ENCODE measurements around the gene SMIM35.

SMIM35 gene

DNA sequence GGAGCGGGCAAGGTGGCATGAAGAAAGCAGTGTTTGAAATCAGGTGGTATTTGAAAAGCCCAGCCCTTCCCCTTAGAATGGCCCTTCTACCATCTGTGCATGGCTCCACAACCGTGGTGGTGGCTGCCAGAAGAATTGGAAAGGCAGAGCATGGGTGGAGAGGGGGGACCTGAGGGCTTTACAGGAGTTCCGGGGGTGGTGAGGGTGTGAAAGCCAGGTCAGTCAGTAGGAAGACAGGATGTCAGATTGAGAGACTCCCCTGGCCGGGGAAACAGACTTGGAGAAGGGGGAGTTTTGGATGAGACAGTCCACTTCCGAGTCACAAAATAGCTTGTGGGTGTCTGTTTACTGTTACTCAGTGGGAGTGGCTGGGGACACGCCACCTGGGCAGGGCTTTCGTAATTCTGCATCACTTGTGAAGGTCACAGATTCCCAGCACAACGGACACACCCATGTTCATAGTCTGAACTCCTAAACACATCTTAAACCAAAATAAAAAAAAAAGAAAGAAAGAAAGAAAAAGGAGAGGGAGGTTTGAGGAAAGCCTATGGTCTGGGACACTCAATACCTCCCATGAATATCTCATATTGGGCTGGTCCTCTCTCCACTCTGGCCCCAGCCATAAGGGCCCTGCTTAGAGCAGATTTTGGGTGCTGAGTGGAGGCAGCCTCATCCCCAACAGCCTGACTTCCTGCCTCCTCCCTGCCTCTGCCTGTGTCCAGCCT is 24.4 kb upstream of the SMIM35 start:
- FAIRE-seq (no peak), DNase-seq (ENCODE audit: extremely low spot score, insufficient read length, low read depth) (no peak)

DNA sequence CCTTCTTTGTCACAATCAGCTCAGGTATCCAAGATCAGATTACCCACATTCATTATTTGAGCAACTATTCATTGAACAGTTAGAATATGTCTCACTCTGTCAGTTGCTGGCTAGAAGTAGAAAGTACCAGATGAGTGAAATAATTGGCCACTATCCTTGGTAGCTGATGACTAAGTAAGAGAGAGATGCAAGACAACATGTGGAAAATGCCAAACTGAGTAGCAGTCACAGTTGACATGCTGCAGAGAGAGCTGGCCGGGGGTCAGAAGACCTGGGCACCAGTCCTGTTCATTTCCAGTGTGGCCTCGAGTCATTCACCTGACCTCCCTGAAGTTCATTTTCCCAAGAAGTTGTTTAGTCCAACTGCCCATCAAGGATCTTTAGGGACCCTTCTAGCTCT is 22.5 kb upstream of the SMIM35 start:
- FAIRE-seq (no peak), DNase-seq (ENCODE audit: extremely low spot score, insufficient read length, low read depth) (no peak)

DNA sequence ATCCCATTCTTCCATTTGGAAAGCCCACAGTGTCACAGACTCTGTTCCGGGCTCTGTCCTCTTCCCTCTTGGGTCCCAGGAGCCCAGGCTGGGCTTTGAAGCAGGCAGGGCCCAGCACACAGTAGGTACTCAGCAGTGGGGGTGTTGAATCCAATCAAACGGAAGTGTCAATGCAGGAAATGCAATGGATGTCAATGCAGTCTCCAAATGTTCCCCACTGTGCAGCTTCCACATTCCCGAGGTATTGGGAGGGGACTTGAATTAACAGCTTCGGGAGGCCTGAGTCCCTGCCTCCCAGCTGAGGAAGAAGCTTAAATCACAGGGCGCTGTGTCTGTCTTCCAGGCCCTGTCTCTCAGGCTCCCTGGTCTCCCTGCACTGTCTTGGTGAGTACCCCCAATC is 21.8 kb upstream of the SMIM35 start:
- DNase-seq (ENCODE audit: extremely low spot score, insufficient read length, low read depth), result no peak
- FAIRE-seq, result no peak

DNA sequence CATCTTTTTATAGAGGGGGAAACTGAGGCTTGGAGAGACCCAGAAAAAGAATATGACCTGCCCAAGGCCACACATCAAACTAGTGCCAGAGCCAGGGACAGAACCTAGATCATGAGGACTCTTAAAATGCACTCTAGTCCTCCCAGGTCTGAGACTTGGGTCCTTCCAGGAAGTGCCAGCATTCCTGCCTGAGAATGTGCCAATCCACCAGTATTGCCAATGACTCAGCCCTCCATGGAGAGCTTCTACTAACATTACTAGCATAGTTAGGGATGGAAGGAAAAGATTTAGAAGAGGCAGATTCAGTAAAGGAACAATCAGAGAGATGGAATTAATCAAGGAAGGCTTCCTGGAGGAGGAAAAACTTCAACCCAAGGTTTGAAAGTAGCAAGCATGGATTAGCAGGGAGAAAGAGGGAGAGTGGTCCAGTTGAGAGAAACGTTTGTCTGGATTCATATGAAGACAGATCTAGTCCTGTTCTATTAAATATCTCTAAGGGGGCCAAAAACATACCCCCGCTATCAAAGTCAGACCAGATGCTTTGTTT is 20.1 kb upstream of the SMIM35 start:
- DNase-seq (ENCODE audit: extremely low spot score, insufficient read length, low read depth), result no peak

DNA sequence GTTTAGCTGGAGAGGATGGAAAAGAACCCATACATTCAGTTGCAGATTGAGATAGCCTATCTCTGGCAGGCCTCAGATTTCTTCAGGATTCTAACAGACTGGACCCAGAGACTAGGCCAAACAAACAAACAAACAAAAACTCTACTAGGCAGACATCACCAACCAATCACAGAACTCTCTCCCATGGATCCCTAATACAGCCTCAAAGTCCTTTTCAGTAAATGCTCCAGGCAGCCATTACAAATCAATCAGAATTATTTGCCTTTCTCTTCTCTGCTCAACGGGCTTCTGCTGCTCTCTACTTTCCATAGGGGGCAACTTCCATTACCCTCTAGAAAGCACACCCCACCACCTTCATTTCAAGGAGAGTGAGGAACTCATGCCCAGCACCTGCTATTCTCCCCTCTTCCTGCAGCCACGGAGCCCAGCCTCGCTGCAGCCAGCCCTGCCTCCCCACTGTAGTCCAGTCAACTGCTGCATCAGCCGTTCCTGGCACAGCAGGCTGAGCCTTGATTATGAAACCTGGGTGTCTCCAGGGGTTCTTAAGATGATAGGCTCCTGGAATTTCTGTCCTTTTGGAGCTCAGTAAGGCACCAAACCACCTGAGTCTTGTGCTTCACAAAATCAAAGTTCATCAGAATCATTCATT is 19.0 kb upstream of the SMIM35 start:
- no peak for DNase-seq (ENCODE audit: extremely low spot score, insufficient read length, low read depth)
- FAIRE-seq, result no peak

More for the DNA sequence above, 20.1 kb upstream of the SMIM35 start:
- no peak for FAIRE-seq

DNA sequence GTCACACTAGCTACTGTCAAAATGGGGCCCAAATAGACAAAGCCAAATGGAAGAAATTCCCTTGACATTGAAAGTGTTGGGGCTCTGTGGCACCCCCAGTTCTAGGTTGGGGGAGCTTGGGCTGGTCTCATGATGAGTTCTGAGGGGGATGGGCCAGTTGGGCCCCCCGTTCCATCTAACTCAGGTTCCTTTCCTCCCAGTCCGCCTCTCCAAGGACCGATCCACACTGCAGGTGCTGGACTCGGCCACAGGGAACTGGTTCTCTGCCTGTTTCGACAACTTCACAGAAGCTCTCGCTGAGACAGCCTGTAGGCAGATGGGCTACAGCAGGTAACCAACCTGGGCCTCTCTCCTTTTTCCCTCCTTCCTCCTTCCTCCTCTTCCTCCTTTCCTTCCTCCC is 17.7 kb upstream of the SMIM35 start:
- FAIRE-seq (no peak), DNase-seq (ENCODE audit: extremely low spot score, insufficient read length, low read depth) (no peak)

DNA sequence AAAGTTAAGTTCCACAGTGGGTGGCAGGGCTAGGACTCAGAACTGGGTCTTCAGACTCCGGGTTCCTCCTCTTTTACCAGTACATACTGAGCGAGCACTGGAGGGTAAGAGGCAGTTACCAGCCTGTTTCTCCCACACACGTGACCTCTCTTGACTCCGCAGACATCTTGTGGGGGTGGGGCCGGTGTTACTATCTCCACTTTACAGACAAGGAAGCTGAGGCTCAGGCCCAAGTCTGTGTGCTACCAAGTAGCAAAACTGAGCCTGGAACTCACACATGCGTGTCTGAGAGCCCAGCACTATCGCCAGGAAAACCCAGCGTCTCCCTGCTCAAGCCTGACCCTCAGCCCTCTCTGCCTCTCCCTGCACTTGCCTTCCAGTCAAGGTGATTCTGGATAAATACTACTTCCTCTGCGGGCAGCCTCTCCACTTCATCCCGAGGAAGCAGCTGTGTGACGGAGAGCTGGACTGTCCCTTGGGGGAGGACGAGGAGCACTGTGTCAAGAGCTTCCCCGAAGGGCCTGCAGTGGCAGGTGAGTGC is 16.0 kb upstream of the SMIM35 start:
- no peak for FAIRE-seq
- no peak for DNase-seq (ENCODE audit: extremely low spot score, insufficient read length, low read depth)

DNA sequence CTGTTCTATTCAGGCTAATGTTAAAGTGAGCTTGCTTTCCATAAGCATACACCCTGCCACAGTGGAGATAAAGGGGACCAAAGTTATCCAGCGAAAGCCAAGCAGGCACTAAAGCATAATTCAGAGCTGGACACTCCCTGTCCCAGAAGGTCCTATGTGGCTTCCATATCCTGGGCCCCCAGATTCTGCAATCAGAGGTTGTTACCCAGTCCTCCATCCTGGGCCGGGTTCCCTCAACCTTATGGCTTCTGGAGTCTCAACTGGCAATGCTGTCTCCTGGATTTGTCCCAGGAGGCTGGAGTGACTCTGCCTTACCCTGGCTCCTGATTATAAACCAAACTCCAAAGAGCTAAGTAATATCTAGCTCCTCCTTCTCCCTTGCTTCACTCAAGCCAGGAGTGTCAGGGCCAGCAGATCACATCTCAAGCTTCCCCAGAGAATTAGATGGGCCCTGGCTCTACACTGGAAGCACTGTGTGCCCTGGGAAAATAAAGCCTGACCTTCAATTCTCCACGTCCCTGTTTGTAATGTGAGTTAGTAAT is 14.0 kb upstream of the SMIM35 start:
- DNase-seq (ENCODE audit: extremely low spot score, insufficient read length, low read depth), result no peak
- no peak for FAIRE-seq

DNA sequence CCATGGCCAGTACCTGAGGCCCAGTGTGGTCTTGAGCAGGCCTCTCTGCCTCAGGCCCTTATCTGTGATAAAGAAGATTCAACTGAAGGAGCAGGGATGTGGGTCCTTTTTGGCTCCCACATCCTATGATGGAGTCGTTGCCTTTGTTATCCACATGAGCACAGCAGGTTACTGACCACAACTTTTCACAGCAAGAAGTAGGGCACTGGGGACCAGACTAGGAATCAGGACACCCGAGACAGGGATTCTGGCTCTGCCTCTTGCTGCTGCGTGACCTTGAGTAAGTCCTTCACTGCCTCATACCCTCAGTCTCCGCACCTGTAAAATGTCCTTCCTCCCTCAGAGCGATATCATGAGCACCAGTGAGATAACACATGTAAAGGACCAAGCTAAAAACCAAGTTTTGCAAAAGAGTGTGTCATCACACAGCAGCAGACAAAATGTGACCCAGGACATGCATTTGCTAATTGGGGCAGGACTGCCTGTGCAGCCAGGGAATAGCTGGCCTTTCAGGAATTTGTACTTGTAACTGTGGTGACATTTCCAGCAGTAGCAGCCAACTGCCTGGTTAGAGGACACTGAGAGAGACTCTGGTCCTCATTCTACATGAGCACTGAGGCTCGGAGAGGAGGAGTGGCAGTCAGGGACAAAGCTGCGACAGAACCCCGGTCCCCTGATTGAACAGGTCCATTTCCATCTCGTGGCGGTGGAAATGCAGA is 13.2 kb upstream of the SMIM35 start:
- no peak for FAIRE-seq
- no peak for DNase-seq (ENCODE audit: extremely low spot score, insufficient read length, low read depth)

DNA sequence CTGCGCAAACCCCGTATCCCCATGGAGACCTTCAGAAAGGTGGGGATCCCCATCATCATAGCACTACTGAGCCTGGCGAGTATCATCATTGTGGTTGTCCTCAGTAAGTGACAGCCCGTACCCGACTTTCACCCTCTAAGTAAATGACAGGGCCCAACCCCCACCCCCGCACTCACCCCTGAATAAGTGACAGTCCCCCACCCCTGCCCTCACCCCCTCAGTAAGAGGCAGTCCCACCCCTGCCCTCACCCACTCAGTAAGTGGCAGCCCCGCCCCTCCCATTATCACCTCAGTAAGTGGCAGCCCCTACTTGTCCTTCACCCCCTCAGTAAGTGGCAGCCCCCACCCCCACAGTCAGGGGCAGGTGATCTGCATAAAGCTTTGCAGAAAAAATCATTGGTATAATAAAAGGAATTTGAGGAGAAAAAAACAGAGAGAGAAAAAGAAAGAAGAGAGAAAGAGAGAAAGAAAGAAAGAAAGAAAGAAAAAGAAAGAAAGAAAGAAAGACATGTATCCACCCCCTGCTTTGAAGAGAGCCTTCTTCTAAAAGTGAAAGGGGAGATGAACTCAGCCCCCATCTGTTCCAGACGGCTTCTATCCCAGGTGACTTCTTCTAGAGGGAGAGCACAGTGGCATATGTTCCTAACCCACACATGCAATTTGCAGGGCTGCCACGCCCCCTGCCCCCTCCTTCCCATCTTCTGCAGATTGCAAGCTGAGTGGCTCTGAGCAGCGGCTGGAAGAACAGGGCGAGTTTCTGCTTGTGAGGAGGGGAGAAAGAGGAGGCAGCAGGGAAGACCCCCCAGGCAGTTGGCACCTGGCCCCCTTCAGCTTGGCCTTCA is 12.5 kb upstream of the SMIM35 start:
- FAIRE-seq (no peak), DNase-seq (ENCODE audit: extremely low spot score, insufficient read length, low read depth) (no peak)

DNA sequence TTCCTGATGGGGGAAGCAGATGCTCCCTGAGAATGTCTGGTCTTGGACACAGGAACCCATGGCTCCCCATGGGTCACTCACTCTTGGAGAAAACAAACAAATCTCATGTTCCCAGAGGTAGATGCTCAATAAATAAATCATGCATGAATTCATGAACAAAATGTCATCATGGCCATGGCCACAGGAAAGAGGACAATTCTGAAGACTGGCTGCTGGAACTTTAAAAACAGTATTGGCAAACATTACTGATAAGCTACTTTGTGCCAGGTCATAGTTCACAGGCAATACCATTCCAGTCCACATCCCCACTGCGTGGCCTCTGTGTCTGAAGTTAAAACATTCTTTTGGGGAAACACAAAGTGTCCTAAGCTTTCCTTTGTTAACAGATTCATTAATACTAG is 9.2 kb upstream of the SMIM35 start:
- no peak for DNase-seq (ENCODE audit: extremely low spot score, insufficient read length, low read depth)
- no peak for FAIRE-seq

DNA sequence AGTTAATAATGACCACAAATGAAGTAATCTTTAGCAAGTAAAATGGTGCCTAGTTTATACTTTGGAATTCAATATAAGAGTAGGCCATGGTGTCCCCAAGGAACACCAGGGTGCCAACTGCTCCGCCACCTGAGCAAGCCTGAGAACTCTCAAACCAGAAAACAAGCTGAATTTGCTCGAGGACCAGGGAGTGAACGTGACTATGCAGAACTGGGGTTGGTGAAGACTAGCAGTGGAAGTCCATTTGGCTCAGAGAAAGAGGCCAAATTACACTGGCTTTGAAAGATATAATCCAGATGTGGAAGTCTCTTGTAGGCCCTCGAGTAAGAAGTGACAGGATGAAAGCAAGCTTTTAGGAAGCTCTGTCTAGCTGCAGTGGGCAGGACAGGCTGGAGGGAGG is 8.7 kb upstream of the SMIM35 start:
- FAIRE-seq (no peak), DNase-seq (ENCODE audit: extremely low spot score, insufficient read length, low read depth) (no peak)

DNA sequence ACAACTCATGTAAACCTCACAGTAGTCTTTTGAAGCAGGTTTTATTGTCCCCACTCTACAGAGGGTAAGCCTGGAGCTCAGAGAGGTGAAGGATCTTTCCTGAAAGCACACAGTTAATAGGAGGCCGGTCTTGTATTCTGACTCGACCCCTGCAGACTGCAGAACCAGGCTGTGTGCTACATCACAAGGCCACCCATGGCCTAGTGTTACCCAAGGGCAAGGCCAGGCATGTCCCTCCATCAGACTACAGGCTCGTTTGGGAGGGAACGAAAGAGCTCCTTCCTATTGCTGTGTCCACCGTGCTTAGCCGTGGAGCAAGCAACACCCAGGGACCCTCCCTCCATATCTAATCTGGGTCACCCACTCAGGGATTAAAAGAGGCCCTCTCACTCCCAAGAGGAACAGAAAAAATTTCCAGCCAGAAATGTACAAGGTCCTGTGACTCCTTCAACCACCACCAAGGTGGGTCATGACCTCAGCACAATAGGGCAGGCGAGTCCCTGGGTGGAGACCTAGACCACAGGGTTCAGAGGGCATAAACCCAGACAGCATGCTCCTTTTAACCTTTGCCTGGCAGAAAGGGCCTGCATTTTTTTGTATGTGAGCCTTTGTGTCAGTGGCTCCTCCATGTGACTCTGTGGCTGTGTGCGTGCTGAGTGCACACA is 6.3 kb upstream of the SMIM35 start:
- DNase-seq (ENCODE audit: extremely low spot score, insufficient read length, low read depth) (no peak), FAIRE-seq (no peak)

DNA sequence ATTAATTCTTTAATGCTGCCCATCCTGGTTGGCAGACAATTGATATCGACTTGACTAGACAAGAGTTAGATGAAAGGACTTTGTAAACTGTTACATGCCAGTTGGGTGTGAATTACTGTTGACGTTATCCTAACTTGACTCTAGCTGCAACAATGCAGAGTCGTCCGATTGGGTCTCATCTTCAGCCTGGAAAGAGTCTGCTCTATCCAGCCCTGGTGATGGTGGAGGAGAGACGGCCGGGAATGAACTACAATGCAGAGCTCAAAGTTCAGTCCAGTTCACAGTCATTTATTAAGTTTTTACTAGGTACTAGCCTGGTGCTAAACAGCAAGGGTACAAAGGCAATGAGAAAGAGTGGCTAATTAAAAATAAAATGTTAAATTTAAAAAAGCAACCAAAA is 4.9 kb upstream of the SMIM35 start:
- FAIRE-seq, result no peak
- no peak for DNase-seq (ENCODE audit: extremely low spot score, insufficient read length, low read depth)

DNA sequence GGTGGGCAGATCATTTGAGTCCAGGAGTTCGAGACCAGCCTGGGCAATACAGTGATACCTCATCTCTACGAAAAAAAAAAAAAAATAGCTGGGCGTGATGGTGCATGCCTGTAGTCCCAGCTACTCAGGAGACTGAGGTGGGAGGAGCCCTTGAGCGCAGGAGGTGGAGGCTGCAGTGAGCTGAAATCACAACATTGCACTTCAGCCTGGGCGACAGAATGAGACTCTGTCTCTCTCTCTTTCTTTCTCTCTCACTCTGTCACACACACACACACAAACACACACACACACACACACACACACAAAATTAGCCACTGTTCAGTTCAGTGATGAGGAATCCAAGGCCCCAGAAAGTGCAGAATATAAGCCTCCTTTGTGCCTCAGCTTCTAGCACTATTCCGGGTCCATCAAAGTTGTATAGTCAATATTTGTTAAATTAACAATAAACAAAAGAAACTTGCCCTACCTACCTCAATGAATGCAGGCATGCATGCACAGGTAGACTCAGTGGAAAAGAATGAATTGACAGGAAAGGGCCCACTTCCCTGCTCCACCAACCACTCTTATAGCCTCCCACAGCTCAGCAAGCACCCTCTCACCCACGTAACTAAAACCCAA is 3.9 kb upstream of the SMIM35 start:
- DNase-seq (ENCODE audit: extremely low spot score, insufficient read length, low read depth), result no peak
- FAIRE-seq, result no peak

DNA sequence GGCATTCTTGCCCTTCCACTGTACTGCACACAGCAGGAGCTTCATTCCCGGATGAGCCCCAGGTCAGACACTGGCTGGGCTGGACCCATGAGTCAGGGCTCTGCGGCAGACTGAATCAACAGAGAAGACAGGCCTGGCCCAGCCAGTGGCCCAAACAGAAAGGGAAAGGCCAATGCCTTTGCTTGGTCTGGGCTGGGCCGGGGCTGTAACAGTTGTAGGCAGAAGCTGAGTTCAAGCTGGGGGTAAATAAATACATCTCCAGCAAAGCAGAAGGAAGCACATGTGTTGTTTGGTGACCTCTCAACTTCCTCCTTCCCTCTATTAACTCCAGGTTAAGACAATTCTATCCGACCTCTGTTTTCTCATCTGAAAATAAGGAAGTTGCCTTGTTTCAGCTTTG is 1.8 kb upstream of the SMIM35 start:
- FAIRE-seq (no peak), DNase-seq (ENCODE audit: extremely low spot score, insufficient read length, low read depth) (no peak)

DNA sequence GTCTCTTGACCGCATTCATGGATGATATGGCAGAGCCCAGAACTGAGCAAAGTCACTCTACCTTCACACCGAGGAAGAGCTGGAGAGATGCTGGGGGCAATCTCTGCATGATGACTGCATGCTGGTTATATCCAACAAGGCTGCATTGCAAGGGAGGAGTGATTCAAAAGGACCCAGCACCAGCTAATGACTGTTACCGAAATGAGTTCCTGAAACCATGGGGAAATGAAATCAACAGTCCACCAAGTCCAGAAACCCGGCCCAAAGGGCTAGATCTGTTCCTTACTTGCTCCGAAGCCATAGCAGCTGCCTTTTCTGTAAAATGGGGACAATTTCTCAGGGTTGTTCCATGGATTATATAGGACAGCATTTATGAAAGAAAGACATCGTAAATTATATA is 1.2 kb upstream of the SMIM35 start:
- no peak for DNase-seq (ENCODE audit: extremely low spot score, insufficient read length, low read depth)
- no peak for FAIRE-seq

DNA sequence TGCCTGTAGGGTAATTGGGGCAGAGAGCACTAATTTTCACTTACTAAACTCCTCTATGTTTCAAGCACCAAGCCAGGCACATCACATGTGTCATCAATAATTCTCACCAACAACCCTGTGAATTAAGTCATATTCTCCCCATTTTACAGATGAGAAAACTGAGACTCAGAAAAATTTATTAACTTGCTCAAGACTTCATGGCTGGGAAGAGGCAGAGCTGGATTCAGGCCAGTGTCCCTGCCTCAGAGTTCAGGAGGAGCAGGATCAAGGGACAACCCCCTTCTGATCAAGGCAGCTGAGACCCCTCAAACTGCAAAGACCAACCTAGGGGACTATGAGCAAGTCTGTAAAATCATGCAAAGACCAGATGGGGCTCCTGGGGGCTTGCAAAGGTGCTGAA is 2.1 kb downstream of the SMIM35 start:
- FAIRE-seq (no peak), DNase-seq (ENCODE audit: extremely low spot score, insufficient read length, low read depth) (no peak)

DNA sequence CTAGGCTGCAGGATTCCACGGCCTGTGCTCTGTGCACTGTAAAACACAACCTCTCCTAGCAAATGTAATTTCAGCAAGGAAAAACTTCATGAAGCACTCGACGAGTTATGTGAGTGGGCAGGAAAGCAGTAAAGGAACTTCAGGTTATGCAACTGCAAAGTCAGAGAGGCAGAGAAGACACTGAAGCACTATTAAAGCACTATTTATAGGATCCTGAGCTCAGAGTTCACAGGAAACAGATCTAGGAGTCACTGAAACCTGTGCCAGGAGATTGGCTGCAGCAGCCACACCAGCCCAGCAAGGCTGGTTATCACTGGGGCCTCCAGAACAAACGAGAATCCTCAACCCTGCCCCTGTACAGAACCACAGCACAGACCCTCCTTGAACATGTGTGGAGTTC is 2.5 kb downstream of the SMIM35 start:
- no peak for FAIRE-seq
- no peak for DNase-seq (ENCODE audit: extremely low spot score, insufficient read length, low read depth)

All from GM18507 (cell line).